SW480 (cell line): ENCODE measurements around the gene SPATA2.
"Not testable (repeated sequence)": the region's sequence is repeated elsewhere in the genome, so short reads cannot be mapped to it uniquely, and the experiment has no call there.

Experiments used
- DNase-seq: peaks from one replicate; pipeline ENCODE4 v3.0.0-alpha.2; 2016; ENCODE audit warnings: low spot score

SPATA2 gene

GRCh38 chr20:49885558-49886332, 29.6 kb downstream of the SPATA2 start:
- DNase-seq: no peak

- no peak for DNase-seq
These were observed 32.0 kb downstream of the SPATA2 start for GRCh38 chr20:49883246-49883802.

- DNase-seq: no peak
These were observed 33.0 kb downstream of the SPATA2 start for GRCh38 chr20:49882171-49882970.

GRCh38 chr20:49880724-49881445, 34.4 kb downstream of the SPATA2 start:
- DNase-seq: no peak

GRCh38 chr20:49880177-49880576, 35.2 kb downstream of the SPATA2 start:
- no peak for DNase-seq

- no peak for DNase-seq
These were observed 36.4 kb downstream of the SPATA2 start for GRCh38 chr20:49878977-49879376.

- DNase-seq: no peak
These were observed 37.9 kb downstream of the SPATA2 start for GRCh38 chr20:49877386-49877921.

- DNase-seq: no peak
These were observed 40.6 kb downstream of the SPATA2 start for GRCh38 chr20:49874696-49875095.

GRCh38 chr20:49872056-49872455, 43.3 kb downstream of the SPATA2 start:
- DNase-seq: no peak

GRCh38 chr20:49871391-49871948, 43.9 kb downstream of the SPATA2 start:
- no peak for DNase-seq

- no peak for DNase-seq
These were observed 45.1 kb downstream of the SPATA2 start for GRCh38 chr20:49870261-49870660.

- no peak for DNase-seq
These were observed 46.4 kb downstream of the SPATA2 start for GRCh38 chr20:49868964-49869363.

- no peak for DNase-seq
These were observed 46.8 kb downstream of the SPATA2 start for GRCh38 chr20:49868538-49868937.

GRCh38 chr20:49867453-49868215, 47.7 kb downstream of the SPATA2 start:
- no peak for DNase-seq

GRCh38 chr20:49866051-49866450, 49.3 kb downstream of the SPATA2 start:
- no peak for DNase-seq

- no peak for DNase-seq
These were observed 49.8 kb downstream of the SPATA2 start for GRCh38 chr20:49865559-49865958.

- DNase-seq: no peak
These were observed 51.7 kb downstream of the SPATA2 start for GRCh38 chr20:49863666-49864065.

- DNase-seq: no peak
These were observed 52.6 kb downstream of the SPATA2 start for GRCh38 chr20:49862607-49863200.

- DNase-seq: not testable (repeated sequence)
These were observed 54.1 kb downstream of the SPATA2 start for GRCh38 chr20:49861232-49861631.

- no peak for DNase-seq
These were observed 55.5 kb downstream of the SPATA2 start for GRCh38 chr20:49859807-49860206.

GRCh38 chr20:49859011-49859410, 56.3 kb downstream of the SPATA2 start:
- DNase-seq: no peak
